Peyer's patch (tissue), 4 donors: ENCODE data around the gene SNX9. TPM values are rescaled to one million over a fixed set of nuclear protein-coding genes. Genes with fewer than 3 reads are reported as not detected.

Experiments used
- DNase-seq, 3 donors: peaks; one replicate each; pipeline ENCODE4 v3.0.0-alpha.2; 2017 to 2019
- H3K27ac ChIP-seq, 4 donors: fragments of 200-600 bp; sonication (generic); one replicate each; pipeline ENCODE4 v1.5.1; 2016 to 2019
- H3K27me3 ChIP-seq, 2 donors: fragments of 200-600 bp; sonication (generic); one replicate each; pipeline ENCODE4 v1.5.1; 2019
- H3K36me3 ChIP-seq, 3 donors: fragments of 200-600 bp; sonication (generic); one replicate each; pipeline ENCODE4 v1.5.1; 2016 to 2019
- H3K4me1 ChIP-seq, 4 donors: fragments of 200-600 bp; sonication (generic); one replicate each; pipeline ENCODE4 v1.5.1; 2016 to 2019
- H3K4me3 ChIP-seq, 4 donors: fragments of 200-600 bp; sonication (generic); 1 replicate in 3 of 4; 2 replicates in 1 of 4; pipeline ENCODE4 v1.5.1; 2016 to 2019; ENCODE audit warnings: mild to moderate bottlenecking in 1 of 4
- H3K9me3 ChIP-seq, 4 donors: fragments of 200-600 bp; sonication (generic); one replicate each; pipeline ENCODE4 v1.5.1; 2016 to 2019; ENCODE audit warnings: mild to moderate bottlenecking in 1 of 4
- POLR2A ChIP-seq, 2 donors: fragments of 450-650 bp; IDR thresholded peaks; one replicate each; pipeline ENCODE4 v1.5.1; 2017; ENCODE audit warnings: antibody characterized with exemption in 2 of 2, mild to moderate bottlenecking in 2 of 2, moderate library complexity in 2 of 2
- total RNA-seq, 4 donors: library from RNA; depleted of rRNA; stranded (reverse); fragments of >200 nt; gene quantifications; one replicate each; pipeline ENCODE4 v1.1.0, GENCODE V29; 2016
- TF ChIP-seq, protein P1 (sequence below), 6 experiments: fragments of 450-650 bp in 4 of 6; fragments of 200-600 bp in 2 of 6; sonication (generic) in 1 of 6; IDR thresholded peaks; one replicate each; pipeline ENCODE4 v1.5.1; 2017 to 2019; ENCODE audit warnings: antibody characterized with exemption in 6 of 6, mild to moderate bottlenecking in 3 of 6, moderate library complexity in 1 of 6

The SNX9 gene
- total RNA-seq, 4 donors from 2014 or later: 49.8 to 59.1 (median 52.5) TPM

DNA sequence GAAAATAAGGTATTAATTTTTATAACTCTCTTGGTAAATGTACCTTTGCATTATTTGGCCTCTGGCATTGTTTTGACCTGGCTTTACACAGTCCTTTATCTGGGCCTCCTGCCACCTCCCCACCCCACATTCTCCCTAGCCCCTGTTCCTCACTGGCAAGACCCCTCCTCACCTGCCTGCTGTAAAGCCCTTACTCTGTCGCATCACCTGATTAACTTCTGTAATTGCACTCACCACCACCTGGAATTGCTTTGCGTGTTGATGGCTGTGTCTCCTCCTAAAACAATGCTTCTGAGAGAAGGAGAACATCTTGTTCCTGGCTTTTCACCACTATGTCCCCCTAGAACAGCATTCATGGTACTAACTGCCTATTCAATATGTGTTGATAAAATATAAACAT, 24.8 kb downstream of the SNX9 start:
- no peak overlapping the region for H3K27ac ChIP-seq
- no peak for DNase-seq
- H3K27me3 ChIP-seq: no peaks in the 10 kb centered on the region
- H3K9me3 ChIP-seq: no peaks in the 10 kb centered on the region
- H3K4me3 ChIP-seq: no peak overlapping the region
- TF ChIP-seq, protein P1, sequence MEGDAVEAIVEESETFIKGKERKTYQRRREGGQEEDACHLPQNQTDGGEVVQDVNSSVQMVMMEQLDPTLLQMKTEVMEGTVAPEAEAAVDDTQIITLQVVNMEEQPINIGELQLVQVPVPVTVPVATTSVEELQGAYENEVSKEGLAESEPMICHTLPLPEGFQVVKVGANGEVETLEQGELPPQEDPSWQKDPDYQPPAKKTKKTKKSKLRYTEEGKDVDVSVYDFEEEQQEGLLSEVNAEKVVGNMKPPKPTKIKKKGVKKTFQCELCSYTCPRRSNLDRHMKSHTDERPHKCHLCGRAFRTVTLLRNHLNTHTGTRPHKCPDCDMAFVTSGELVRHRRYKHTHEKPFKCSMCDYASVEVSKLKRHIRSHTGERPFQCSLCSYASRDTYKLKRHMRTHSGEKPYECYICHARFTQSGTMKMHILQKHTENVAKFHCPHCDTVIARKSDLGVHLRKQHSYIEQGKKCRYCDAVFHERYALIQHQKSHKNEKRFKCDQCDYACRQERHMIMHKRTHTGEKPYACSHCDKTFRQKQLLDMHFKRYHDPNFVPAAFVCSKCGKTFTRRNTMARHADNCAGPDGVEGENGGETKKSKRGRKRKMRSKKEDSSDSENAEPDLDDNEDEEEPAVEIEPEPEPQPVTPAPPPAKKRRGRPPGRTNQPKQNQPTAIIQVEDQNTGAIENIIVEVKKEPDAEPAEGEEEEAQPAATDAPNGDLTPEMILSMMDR (IDR thresholded peaks at IDR 0.05): no peak
- TF ChIP-seq POLR2A (IDR thresholded peaks at IDR 0.05): no peak
- H3K4me1 ChIP-seq: peaks cover 0 to 9% (median 6%) of the 10 kb centered on the region in 4 donors
- no peaks in the 10 kb centered on the region for H3K36me3 ChIP-seq

DNA sequence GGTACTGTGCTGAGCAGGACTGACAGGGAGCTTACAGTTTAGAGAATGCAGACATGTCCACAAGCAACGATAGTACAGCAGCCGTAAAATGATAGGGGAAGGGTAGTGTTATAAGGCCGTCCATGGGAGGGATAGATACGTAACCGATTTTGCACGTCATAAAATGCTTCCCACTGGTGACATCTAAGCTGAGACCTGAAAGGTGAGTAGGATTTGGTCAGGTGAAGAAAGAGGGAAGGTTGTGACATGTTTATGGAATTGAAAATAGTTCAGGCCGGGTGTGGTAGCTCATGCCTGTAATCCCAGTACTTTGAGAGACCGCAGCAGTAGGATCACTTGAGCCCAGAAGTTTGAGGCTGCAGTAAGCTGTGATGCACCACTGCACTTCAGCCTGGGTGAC, 25.6 kb downstream of the SNX9 start:
- Histone ChIP-seq H3K27me3 (no peaks in the 10 kb centered on the region), H3K36me3 (no peaks in the 10 kb centered on the region), H3K27ac (no peak overlapping the region), H3K9me3 (no peaks in the 10 kb centered on the region), H3K4me3 (no peak overlapping the region), H3K4me1 (peaks cover 0 to 9% (median 6%) of the 10 kb centered on the region in 4 donors)
- TF ChIP-seq, protein P1 (IDR thresholded peaks at IDR 0.05): no peak
- no peak for TF ChIP-seq POLR2A (IDR thresholded peaks at IDR 0.05)
- DNase-seq: no peak

DNA sequence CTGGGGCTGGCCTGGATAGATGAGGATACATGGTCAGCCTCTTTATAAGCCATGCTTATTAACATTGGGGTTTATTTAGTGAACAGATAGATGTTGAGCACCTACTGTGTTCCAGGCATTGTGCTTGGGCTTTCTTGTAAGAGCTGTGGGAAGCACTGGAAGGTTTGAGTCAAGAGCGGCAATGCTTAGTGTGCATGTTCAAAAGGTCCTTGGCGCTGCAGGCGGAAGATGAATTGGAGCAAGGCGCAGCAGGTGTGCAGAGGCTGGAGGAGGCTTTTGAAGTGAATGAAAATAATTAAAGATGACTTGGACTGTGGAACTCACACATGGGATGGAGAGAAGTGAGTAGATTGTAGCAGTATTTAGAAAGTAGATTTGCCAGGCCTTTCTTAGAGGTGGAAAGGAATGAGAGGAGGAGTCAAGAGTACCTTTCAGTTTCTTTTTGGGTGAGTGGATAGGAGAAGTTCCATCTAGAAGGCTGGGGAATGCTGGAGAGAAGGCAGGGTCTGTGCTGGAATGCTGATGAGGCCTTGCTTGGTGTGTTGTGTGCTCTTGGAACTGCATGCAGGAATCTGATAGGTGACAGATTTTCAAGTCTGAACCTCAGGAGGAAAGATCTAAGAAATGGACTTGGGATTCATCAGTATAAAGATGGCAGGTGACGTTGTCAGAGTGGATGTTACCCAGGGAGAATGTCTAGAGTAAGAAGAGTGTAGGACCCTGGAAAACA, 26.4 kb downstream of the SNX9 start:
- no peak for DNase-seq
- TF ChIP-seq, protein P1 (IDR thresholded peaks at IDR 0.05): no peak
- TF ChIP-seq POLR2A (IDR thresholded peaks at IDR 0.05): no peak
- H3K27me3 ChIP-seq: no peaks in the 10 kb centered on the region
- peaks cover 0 to 9% (median 6%) of the 10 kb centered on the region in 4 donors for H3K4me1 ChIP-seq
- H3K9me3 ChIP-seq: no peaks in the 10 kb centered on the region
- no peak overlapping the region for H3K27ac ChIP-seq
- no peak overlapping the region for H3K4me3 ChIP-seq
- no peaks in the 10 kb centered on the region for H3K36me3 ChIP-seq

DNA sequence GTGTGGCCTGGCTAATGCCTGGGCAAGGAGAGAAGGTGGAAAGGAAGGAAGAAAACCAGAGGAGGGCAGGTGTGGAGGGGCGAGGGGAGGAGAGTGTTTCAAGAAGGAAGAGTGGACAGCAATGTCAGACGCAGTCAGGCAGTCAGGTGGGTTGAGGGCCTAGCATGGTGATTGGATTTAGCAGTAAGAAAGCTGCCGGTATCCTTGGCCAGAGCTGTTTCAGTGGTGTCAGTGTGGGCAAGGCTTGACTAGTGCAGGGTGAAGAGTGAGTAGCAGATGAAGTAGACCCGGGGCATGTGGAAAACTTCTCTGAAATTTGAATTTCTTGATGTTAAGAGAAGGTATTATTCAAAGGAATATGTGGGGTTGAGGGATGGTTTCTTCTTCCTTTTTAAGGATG, 27.0 kb downstream of the SNX9 start:
- TF ChIP-seq, protein P1 (IDR thresholded peaks at IDR 0.05): no peak
- TF ChIP-seq POLR2A (IDR thresholded peaks at IDR 0.05): no peak
- peaks cover 0 to 9% (median 6%) of the 10 kb centered on the region in 4 donors for H3K4me1 ChIP-seq
- no peak for DNase-seq
- H3K36me3 ChIP-seq: no peaks in the 10 kb centered on the region
- no peak overlapping the region for H3K4me3 ChIP-seq
- no peak overlapping the region for H3K27ac ChIP-seq
- H3K27me3 ChIP-seq: no peaks in the 10 kb centered on the region
- no peaks in the 10 kb centered on the region for H3K9me3 ChIP-seq

DNA sequence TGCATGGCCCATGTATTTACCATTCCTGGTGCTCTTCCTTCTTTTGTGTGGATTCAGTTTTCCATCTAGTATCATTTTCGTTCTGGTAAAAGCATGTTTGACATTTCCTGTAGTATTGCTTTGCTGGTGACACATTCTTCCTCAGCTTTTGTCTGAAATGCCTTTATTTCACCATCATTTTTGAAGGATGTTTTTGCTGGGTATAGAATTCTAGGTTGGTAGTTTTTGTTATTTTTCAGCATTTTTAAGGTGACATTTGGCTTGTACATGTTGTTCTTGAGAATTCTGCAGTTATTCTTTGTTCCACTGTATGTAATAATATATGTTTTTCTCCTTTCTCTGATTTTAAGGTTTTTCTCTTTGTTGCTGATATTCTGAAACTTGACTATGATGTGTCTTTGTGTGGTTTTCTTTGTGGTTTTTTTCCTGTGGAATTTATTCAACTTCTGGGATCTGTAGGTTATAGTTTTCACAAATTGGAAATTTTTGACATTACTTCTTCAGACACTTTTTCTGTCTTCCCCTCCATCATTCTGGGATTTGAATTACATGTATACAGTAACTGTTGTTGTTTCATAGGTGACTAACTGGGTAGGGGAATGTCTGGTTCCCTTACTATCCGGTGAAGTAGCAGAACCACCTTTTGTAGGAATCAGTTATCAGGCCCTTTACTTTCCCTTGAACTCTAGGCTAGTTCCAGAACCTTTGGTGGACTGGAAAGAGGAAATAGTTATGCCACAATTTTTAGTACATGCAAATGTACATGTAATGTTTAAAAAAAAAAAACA, 30.2 kb downstream of the SNX9 start:
- Histone ChIP-seq H3K9me3 (no peaks in the 10 kb centered on the region), H3K36me3 (no peaks in the 10 kb centered on the region), H3K4me1 (no peaks in the 10 kb centered on the region), H3K27ac (no peak overlapping the region), H3K4me3 (no peak overlapping the region), H3K27me3 (no peaks in the 10 kb centered on the region)
- DNase-seq: no peak
- TF ChIP-seq, protein P1 (IDR thresholded peaks at IDR 0.05): no peak
- no peak for TF ChIP-seq POLR2A (IDR thresholded peaks at IDR 0.05)
